ENCODE measurements around the gene XPR1. TPM values are rescaled to one million over a fixed set of nuclear protein-coding genes. Genes with fewer than 3 reads are reported as not detected.

XPR1 gene
- total RNA-seq, 1 donor from 2014 or later: 37.9 TPM

DNA sequence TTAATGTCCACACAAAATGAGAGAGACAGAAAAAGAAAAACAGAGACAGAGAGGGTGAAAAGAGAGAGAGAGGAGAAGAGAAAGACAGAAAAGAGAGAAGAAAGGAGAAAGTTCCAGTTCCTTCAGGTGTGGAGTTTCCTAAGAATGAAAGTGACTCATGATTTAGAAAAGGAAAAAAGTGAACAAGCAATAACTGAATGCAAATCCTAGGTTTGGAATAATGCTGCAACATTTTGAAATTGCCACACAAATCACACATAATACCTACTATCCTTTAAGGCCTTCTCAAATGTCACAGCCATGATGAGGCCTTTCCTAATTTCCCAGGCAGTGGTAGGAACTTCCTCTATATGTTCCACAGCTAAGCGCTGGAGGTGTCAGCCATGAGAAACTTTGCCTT, 31.5 kb upstream of the XPR1 start:
- no peak for TF ChIP-seq CTCF (IDR thresholded peaks at IDR 0.05; ENCODE audit: unreplicated experiment)
- H3K27ac Mint-ChIP-seq: no peak overlapping the region
- H3K4me3 Mint-ChIP-seq: no peak overlapping the region
- peaks cover 12% of the 10 kb centered on the region for H3K27me3 Mint-ChIP-seq (ENCODE audit: low read depth)
- H3K36me3 Mint-ChIP-seq: no peaks in the 10 kb centered on the region
- H3K4me1 Mint-ChIP-seq: peaks cover 15% of the 10 kb centered on the region
- DNase-seq (ENCODE audit: low spot score in 2 of 2, unreplicated experiment in 2 of 2): no peak
- H3K9me3 Mint-ChIP-seq: no peaks in the 10 kb centered on the region

DNA sequence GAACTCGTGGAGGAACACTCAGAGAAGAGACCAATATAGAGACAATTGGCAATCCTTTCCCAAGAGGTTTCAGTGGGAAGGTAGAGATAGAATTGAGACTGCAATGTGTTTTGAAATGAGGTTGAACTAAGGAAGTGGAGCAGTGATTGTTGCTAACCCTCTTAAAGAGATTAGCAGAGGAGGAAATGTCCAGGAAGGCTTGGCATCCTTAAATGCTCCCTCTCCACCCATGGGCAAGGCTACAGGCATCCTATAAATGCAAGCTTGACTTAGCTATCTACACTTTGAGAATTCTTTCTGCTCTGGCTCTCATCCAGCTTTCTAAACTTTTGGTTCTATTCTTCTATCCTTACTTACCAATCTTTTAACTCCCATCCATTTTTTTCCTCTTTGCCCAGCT, 30.3 kb upstream of the XPR1 start:
- Mint-ChIP-seq H3K4me3 (no peak overlapping the region), H3K4me1 (peaks cover 15% of the 10 kb centered on the region), H3K9me3 (no peaks in the 10 kb centered on the region), H3K36me3 (no peaks in the 10 kb centered on the region), H3K27me3 (ENCODE audit: low read depth) (peaks cover 12% of the 10 kb centered on the region), H3K27ac (no peak overlapping the region)
- DNase-seq (ENCODE audit: low spot score in 2 of 2, unreplicated experiment in 2 of 2): no peak
- TF ChIP-seq CTCF (IDR thresholded peaks at IDR 0.05; ENCODE audit: unreplicated experiment): no peak

- H3K4me3 Mint-ChIP-seq: no peak overlapping the region
- no peak overlapping the region for H3K27ac Mint-ChIP-seq
- no peaks in the 10 kb centered on the region for H3K9me3 Mint-ChIP-seq
- no peak for DNase-seq (ENCODE audit: low spot score in 2 of 2, unreplicated experiment in 2 of 2)
- peaks cover 12% of the 10 kb centered on the region for H3K27me3 Mint-ChIP-seq (ENCODE audit: low read depth)
- TF ChIP-seq CTCF (IDR thresholded peaks at IDR 0.05; ENCODE audit: unreplicated experiment): no peak
- peaks cover 4% of the 10 kb centered on the region for H3K4me1 Mint-ChIP-seq
- H3K36me3 Mint-ChIP-seq: no peaks in the 10 kb centered on the region
Observed at GRCh38 chr1:180603223-180603849, 28.5 kb upstream of the XPR1 start.

- no peak overlapping the region for H3K27ac Mint-ChIP-seq
- no peaks in the 10 kb centered on the region for H3K36me3 Mint-ChIP-seq
- H3K4me3 Mint-ChIP-seq: no peak overlapping the region
- TF ChIP-seq CTCF (IDR thresholded peaks at IDR 0.05; ENCODE audit: unreplicated experiment): no peak
- DNase-seq (ENCODE audit: low spot score in 2 of 2, unreplicated experiment in 2 of 2): no peak
- no peaks in the 10 kb centered on the region for H3K9me3 Mint-ChIP-seq
- no peaks in the 10 kb centered on the region for H3K4me1 Mint-ChIP-seq
- H3K27me3 Mint-ChIP-seq (ENCODE audit: low read depth): peaks cover 12% of the 10 kb centered on the region
Observed at GRCh38 chr1:180603850-180604226, 28.0 kb upstream of the XPR1 start.

DNA sequence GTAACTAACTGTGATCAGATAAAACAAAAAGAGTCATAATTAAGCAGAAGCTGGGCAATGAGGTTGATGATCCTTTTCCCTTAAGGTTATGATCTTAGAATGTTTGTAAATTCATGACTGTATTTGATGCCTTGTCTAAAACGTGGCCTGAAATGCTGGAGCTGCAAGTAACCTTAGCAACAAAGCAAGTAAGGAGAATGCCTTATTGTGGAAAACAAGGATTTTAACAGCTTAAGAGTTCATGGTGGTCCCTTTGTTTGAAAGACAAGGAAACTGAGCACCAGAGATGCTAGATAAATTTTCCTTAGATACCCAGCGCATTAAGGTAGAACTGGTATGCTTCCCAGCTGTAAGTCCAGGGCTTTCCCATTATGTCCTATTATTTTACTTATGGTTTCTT, 25.7 kb upstream of the XPR1 start:
- TF ChIP-seq CTCF (IDR thresholded peaks at IDR 0.05; ENCODE audit: unreplicated experiment): no peak
- H3K27me3 Mint-ChIP-seq (ENCODE audit: low read depth): peaks cover 9% of the 10 kb centered on the region
- H3K36me3 Mint-ChIP-seq: no peaks in the 10 kb centered on the region
- H3K4me1 Mint-ChIP-seq: peaks cover 15% of the 10 kb centered on the region
- no peak for DNase-seq (ENCODE audit: low spot score in 2 of 2, unreplicated experiment in 2 of 2)
- no peaks in the 10 kb centered on the region for H3K9me3 Mint-ChIP-seq
- no peak overlapping the region for H3K27ac Mint-ChIP-seq
- H3K4me3 Mint-ChIP-seq: no peak overlapping the region
